HL-60 (cell line): ENCODE measurements around the gene SVBP.
A peak's percentile ranks its signal among the peaks of the same experiment; 100 is the strongest.

Experiments used
- CTCF ChIP-seq: IDR thresholded peaks from one replicate; pipeline ENCODE4 v1.5.1; 2011; ENCODE audit warnings: low read length, control low read depth, inconsistent platforms; ENCODE audit not compliant: insufficient read depth
- GABPA ChIP-seq: IDR thresholded peaks from 2 replicates; pipeline ENCODE4 v1.6.1; 2012; ENCODE audit warnings: low read depth
- POLR2AphosphoS5 ChIP-seq: IDR thresholded peaks from 2 replicates; pipeline ENCODE4 v1.6.1; 2012; ENCODE audit warnings: low read depth
- SPI1 ChIP-seq: IDR thresholded peaks from 2 replicates; pipeline ENCODE4 v1.6.1; 2012; ENCODE audit warnings: low read depth, mild to moderate bottlenecking, borderline replicate concordance

- TF ChIP-seq CTCF (peak; percentile 50), GABPA (no peak), POLR2AphosphoS5 (no peak), SPI1 (no peak)
These were observed 39.3 kb downstream of the SVBP start for GRCh38 chr1:42777852-42778251.
